Hepatocyte (in vitro differentiated cells): ENCODE data around the gene TP63. TPM values are rescaled to one million over a fixed set of nuclear protein-coding genes. Genes with fewer than 3 reads are reported as not detected.
A peak's percentile ranks its signal among the peaks of the same experiment; 100 is the strongest.

ENCODE experiments used
- DNase-seq: peaks from one replicate; pipeline ENCODE4 v3.0.0-alpha.2; 2016; ENCODE audit warnings: low spot score
- H2AFZ ChIP-seq: fragments of 200-600 bp; sonication (generic); 2 replicates; pipeline ENCODE4 v1.6.0; 2016; ENCODE audit warnings: antibody characterized with exemption, mild to moderate bottlenecking
- H3K27ac ChIP-seq: fragments of 200-600 bp; sonication (generic); 2 replicates; pipeline ENCODE4 v1.5.1; 2016; ENCODE audit warnings: mild to moderate bottlenecking
- H3K27me3 ChIP-seq: fragments of 200-600 bp; sonication (generic); 2 replicates; pipeline ENCODE4 v1.6.1; 2016
- H3K36me3 ChIP-seq: fragments of 200-600 bp; sonication (generic); replicated peaks from 2 replicates; pipeline ENCODE4 v1.5.1; 2016; ENCODE audit warnings: low read depth; ENCODE audit not compliant: insufficient read depth
- H3K4me1 ChIP-seq: fragments of 200-600 bp; sonication (generic); 2 replicates; pipeline ENCODE4 v1.5.1; 2016; ENCODE audit warnings: mild to moderate bottlenecking, moderate library complexity; ENCODE audit not compliant: insufficient read depth
- H3K4me2 ChIP-seq: fragments of 200-600 bp; sonication (generic); 2 replicates; pipeline ENCODE4 v1.6.0; 2016
- H3K4me3 ChIP-seq: fragments of 200-600 bp; sonication (generic); 2 replicates; pipeline ENCODE4 v1.5.1; 2016; ENCODE audit warnings: mild to moderate bottlenecking
- H3K79me2 ChIP-seq: fragments of 200-600 bp; sonication (generic); 2 replicates; pipeline ENCODE4 v1.6.0; 2017; ENCODE audit warnings: mild to moderate bottlenecking
- H3K9me2 ChIP-seq: fragments of 200-600 bp; sonication (generic); replicated peaks from 2 replicates; pipeline ENCODE4 v1.6.0; 2017; ENCODE audit warnings: mild to moderate bottlenecking; ENCODE audit not compliant: insufficient read depth
- H3K9me3 ChIP-seq: fragments of 200-600 bp; sonication (generic); 2 replicates; pipeline ENCODE4 v1.5.1; 2016; ENCODE audit warnings: low read depth, mild to moderate bottlenecking
- H4K20me1 ChIP-seq: fragments of 200-600 bp; sonication (generic); 2 replicates; pipeline ENCODE4 v1.6.0; 2016; ENCODE audit warnings: mild to moderate bottlenecking; ENCODE audit not compliant: insufficient read depth, poor library complexity, severe bottlenecking
- CTCF ChIP-seq: fragments of 200-600 bp; sonication (generic); IDR thresholded peaks from 2 replicates; pipeline ENCODE4 v1.5.1; 2016; ENCODE audit warnings: antibody characterized with exemption, mild to moderate bottlenecking; ENCODE audit not compliant: poor library complexity
- EZH2 ChIP-seq: fragments of 200-600 bp; sonication (generic); IDR thresholded peaks from 2 replicates; pipeline ENCODE4 v1.6.1; 2016; ENCODE audit warnings: antibody characterized with exemption, mild to moderate bottlenecking, borderline replicate concordance
- EZH2phosphoT487 ChIP-seq: fragments of 200-600 bp; sonication (generic); IDR thresholded peaks from one replicate; pipeline ENCODE4 v1.6.1; 2018; ENCODE audit warnings: antibody characterized with exemption, mild to moderate bottlenecking, low read depth, moderate library complexity; ENCODE audit not compliant: unreplicated experiment, severe bottlenecking
- WGBS: methylation state at CpG from one replicate; pipeline ENCODE4 v1.1.6; 2016; ENCODE audit warnings: low lambda C conversion rate; ENCODE audit errors: missing lambda C conversion rate; 5-methylcytosine and 5-hydroxymethylcytosine counted together
- polyA plus RNA-seq: library from polyadenylated mRNA; unstranded; fragments of >200 nt; fragmentation: Nextera tagmentation; extraction: Ambion mirVana; gene quantifications from 2 replicates; pipeline ENCODE4 v1.2.1, GENCODE V29; 2016
- total RNA-seq: library from RNA; depleted of rRNA; stranded (reverse); fragments of >200 nt; gene quantifications from 2 replicates; pipeline ENCODE4 v1.2.3, GENCODE V29; 2014

The TP63 gene
- total and polyA plus RNA-seq, 2 experiments from 2014 or later: 1.9 to 2.4 TPM

GRCh38 chr3:189787632-189788031, 156.4 kb downstream of the TP63 start:
- Histone ChIP-seq H3K9me3 (no peaks in the 10 kb centered on the region), H4K20me1 (no peaks in the 10 kb centered on the region), H3K27ac (no peak overlapping the region), H3K27me3 (no peaks in the 10 kb centered on the region), H3K4me3 (no peak overlapping the region), H3K4me2 (no peak overlapping the region), H2AFZ (no peak overlapping the region), H3K79me2 (no peaks in the 10 kb centered on the region), H3K9me2 (no peaks in the 10 kb centered on the region), H3K36me3 (no peaks in the 10 kb centered on the region), H3K4me1 (no peaks in the 10 kb centered on the region)
- TF ChIP-seq EZH2phosphoT487: no peak
- no peak for TF ChIP-seq EZH2
- no peak for TF ChIP-seq CTCF
- no peak for DNase-seq
- WGBS: 59% methylated on average over 3 of the region's 3 CpGs

- Histone ChIP-seq H3K79me2 (no peaks in the 10 kb centered on the region), H3K27me3 (no peaks in the 10 kb centered on the region), H3K4me3 (no peak overlapping the region), H3K4me2 (no peak overlapping the region), H3K9me2 (no peaks in the 10 kb centered on the region), H3K27ac (no peak overlapping the region), H4K20me1 (no peaks in the 10 kb centered on the region), H3K4me1 (no peaks in the 10 kb centered on the region), H3K36me3 (no peaks in the 10 kb centered on the region), H3K9me3 (no peaks in the 10 kb centered on the region), H2AFZ (no peak overlapping the region)
- 69% methylated on average over 2 of the region's 2 CpGs for WGBS
- DNase-seq: no peak
- TF ChIP-seq EZH2phosphoT487: no peak
- TF ChIP-seq EZH2: no peak
- no peak for TF ChIP-seq CTCF
Observed at GRCh38 chr3:189789432-189789831, 158.2 kb downstream of the TP63 start.

GRCh38 chr3:189790658-189791057, 159.5 kb downstream of the TP63 start:
- TF ChIP-seq CTCF: no peak
- H3K27me3 ChIP-seq: no peaks in the 10 kb centered on the region
- no peaks in the 10 kb centered on the region for H3K4me1 ChIP-seq
- H3K4me2 ChIP-seq: peak overlapping the region; percentile 9
- no peaks in the 10 kb centered on the region for H3K79me2 ChIP-seq
- peak; percentile 18 for DNase-seq
- no peaks in the 10 kb centered on the region for H3K36me3 ChIP-seq
- no peaks in the 10 kb centered on the region for H3K9me3 ChIP-seq
- peak overlapping the region; percentile 28 for H3K27ac ChIP-seq
- 43% methylated on average over 7 of the region's 7 CpGs for WGBS
- H3K4me3 ChIP-seq: no peak overlapping the region
- H4K20me1 ChIP-seq: no peaks in the 10 kb centered on the region
- H3K9me2 ChIP-seq: no peaks in the 10 kb centered on the region
- H2AFZ ChIP-seq: no peak overlapping the region
